SK-N-SH (cell line): ENCODE results near the gene NLGN1.

Experiments
- EP300 ChIP-seq, 2 experiments: IDR thresholded peaks; 2 replicates each; pipeline versions ENCODE4 v1.4.0 to v1.6.1; 2012; ENCODE audit warnings: borderline replicate concordance in 1 of 2, low read depth in 1 of 2, low read length in 1 of 2
- EZH2phosphoT487 ChIP-seq: fragments of 200-600 bp; sonication (generic); IDR thresholded peaks from 2 replicates; pipeline ENCODE4 v1.6.1; 2017; ENCODE audit warnings: low read depth, mixed run types, mild to moderate bottlenecking, antibody characterized with exemption, moderate library complexity, borderline replicate concordance
- GABPA ChIP-seq: IDR thresholded peaks from 2 replicates; pipeline ENCODE4 v1.4.0; 2012; ENCODE audit warnings: low read depth, mild to moderate bottlenecking
- MXI1 ChIP-seq: IDR thresholded peaks from 2 replicates; pipeline ENCODE4 v1.6.1; 2012; ENCODE audit warnings: mild to moderate bottlenecking, low read depth, low read length, improper control_type of control experiment
- NRF1 ChIP-seq: IDR thresholded peaks from 2 replicates; pipeline ENCODE4 v1.6.1; 2012; ENCODE audit warnings: low read depth, mild to moderate bottlenecking, low read length
- RAD21 ChIP-seq: IDR thresholded peaks from 2 replicates; pipeline ENCODE4 v1.6.1; 2012; ENCODE audit warnings: mild to moderate bottlenecking, low read length
- RXRA ChIP-seq: IDR thresholded peaks from 2 replicates; pipeline ENCODE4 v1.4.0; 2012; ENCODE audit warnings: low read depth, mild to moderate bottlenecking, borderline replicate concordance
- SMC3 ChIP-seq: IDR thresholded peaks from 2 replicates; pipeline ENCODE4 v1.6.1; 2012; ENCODE audit warnings: low read depth, low read length, improper control_type of control experiment
- TF ChIP-seq, protein P1 (sequence below): IDR thresholded peaks from 2 replicates; pipeline ENCODE4; 2012
- TF ChIP-seq, protein P2 (sequence below): fragments of 200-600 bp; sonication (generic); IDR thresholded peaks from 2 replicates; pipeline ENCODE4 v1.6.1; 2017; ENCODE audit warnings: antibody characterized with exemption, mild to moderate bottlenecking, moderate library complexity
- TF ChIP-seq, protein P3 (sequence below): fragments of 150-350 bp; IDR thresholded peaks from 2 replicates; pipeline ENCODE4 v1.6.1; 2016; ENCODE audit warnings: mild to moderate bottlenecking, low read depth, low read length

DNA sequence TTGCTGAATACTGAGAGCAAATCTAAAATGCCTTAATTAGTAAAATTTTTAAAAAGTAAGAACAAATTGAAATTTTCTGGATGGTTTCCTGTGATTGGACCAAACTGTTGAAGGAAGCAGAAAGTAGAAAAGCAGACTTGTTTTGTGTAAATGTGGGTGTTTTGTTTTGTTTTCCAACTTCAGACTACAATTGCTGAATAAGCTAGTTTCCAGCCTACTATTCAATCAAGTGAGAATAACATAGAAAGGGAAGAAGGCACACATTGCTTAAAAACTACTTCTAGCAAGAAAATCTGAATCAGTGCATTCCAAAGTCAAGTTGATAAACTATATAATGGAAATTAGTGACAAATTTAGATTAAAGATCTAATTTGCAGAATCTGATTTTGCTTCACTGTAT lies 519.3 kb downstream of the NLGN1 start:
- TF ChIP-seq, protein P1, sequence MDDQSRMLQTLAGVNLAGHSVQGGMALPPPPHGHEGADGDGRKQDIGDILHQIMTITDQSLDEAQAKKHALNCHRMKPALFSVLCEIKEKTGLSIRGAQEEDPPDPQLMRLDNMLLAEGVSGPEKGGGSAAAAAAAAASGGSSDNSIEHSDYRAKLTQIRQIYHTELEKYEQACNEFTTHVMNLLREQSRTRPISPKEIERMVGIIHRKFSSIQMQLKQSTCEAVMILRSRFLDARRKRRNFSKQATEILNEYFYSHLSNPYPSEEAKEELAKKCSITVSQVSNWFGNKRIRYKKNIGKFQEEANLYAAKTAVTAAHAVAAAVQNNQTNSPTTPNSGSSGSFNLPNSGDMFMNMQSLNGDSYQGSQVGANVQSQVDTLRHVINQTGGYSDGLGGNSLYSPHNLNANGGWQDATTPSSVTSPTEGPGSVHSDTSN, result no peak
- TF ChIP-seq, protein P2, sequence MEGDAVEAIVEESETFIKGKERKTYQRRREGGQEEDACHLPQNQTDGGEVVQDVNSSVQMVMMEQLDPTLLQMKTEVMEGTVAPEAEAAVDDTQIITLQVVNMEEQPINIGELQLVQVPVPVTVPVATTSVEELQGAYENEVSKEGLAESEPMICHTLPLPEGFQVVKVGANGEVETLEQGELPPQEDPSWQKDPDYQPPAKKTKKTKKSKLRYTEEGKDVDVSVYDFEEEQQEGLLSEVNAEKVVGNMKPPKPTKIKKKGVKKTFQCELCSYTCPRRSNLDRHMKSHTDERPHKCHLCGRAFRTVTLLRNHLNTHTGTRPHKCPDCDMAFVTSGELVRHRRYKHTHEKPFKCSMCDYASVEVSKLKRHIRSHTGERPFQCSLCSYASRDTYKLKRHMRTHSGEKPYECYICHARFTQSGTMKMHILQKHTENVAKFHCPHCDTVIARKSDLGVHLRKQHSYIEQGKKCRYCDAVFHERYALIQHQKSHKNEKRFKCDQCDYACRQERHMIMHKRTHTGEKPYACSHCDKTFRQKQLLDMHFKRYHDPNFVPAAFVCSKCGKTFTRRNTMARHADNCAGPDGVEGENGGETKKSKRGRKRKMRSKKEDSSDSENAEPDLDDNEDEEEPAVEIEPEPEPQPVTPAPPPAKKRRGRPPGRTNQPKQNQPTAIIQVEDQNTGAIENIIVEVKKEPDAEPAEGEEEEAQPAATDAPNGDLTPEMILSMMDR, result no peak
- TF ChIP-seq, protein P3, sequence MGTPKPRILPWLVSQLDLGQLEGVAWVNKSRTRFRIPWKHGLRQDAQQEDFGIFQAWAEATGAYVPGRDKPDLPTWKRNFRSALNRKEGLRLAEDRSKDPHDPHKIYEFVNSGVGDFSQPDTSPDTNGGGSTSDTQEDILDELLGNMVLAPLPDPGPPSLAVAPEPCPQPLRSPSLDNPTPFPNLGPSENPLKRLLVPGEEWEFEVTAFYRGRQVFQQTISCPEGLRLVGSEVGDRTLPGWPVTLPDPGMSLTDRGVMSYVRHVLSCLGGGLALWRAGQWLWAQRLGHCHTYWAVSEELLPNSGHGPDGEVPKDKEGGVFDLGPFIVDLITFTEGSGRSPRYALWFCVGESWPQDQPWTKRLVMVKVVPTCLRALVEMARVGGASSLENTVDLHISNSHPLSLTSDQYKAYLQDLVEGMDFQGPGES, result no peak
- TF ChIP-seq RXRA, result no peak
- TF ChIP-seq GABPA, result no peak
- TF ChIP-seq EP300 (IDR thresholded peaks at IDR 0.05; ENCODE audit: borderline replicate concordance in 1 of 2, low read depth in 1 of 2, low read length in 1 of 2), result no peak
- no peak for TF ChIP-seq SMC3
- TF ChIP-seq RAD21, result no peak
- no peak for TF ChIP-seq MXI1
- TF ChIP-seq EZH2phosphoT487, result no peak
- TF ChIP-seq NRF1, result no peak
